H9 (cell line): ENCODE measurements around the gene ITGAE. TPM values are rescaled to one million over a fixed set of nuclear protein-coding genes. Genes with fewer than 3 reads are reported as not detected.
"Not testable (repeated sequence)": the region's sequence is repeated elsewhere in the genome, so short reads cannot be mapped to it uniquely, and the experiment has no call there.

Experiments used
- DNase-seq: peaks from one replicate; pipeline ENCODE4 v3.0.0-alpha.2; 2017
- H2AFZ ChIP-seq: one replicate; pipeline ENCODE4 v1.6.1; 2013; ENCODE audit warnings: mild to moderate bottlenecking, low read length, control low read depth, moderate library complexity
- H2AK5ac ChIP-seq: 2 replicates; pipeline ENCODE4 v1.6.1; 2013; ENCODE audit warnings: low read length, control low read depth, mixed read lengths; ENCODE audit not compliant: insufficient read length
- H2BK120ac ChIP-seq: one replicate; pipeline ENCODE4 v1.6.1; 2013; ENCODE audit warnings: low read depth, mild to moderate bottlenecking, low read length, control low read depth, inconsistent platforms; ENCODE audit not compliant: poor library complexity, severe bottlenecking
- H2BK12ac ChIP-seq: 2 replicates; pipeline ENCODE4 v1.6.1; 2013; ENCODE audit warnings: low read length, control low read depth, mixed read lengths, low read depth; ENCODE audit not compliant: insufficient read length
- H2BK15ac ChIP-seq: 2 replicates; pipeline ENCODE4 v1.6.1; 2013; ENCODE audit warnings: low read depth, low read length, control low read depth
- H2BK20ac ChIP-seq: one replicate; pipeline ENCODE4 v1.6.1; 2013; ENCODE audit warnings: low read depth, mild to moderate bottlenecking, low read length, control low read depth, inconsistent platforms; ENCODE audit not compliant: poor library complexity, severe bottlenecking
- H2BK5ac ChIP-seq: 2 replicates; pipeline ENCODE4 v1.6.1; 2013; ENCODE audit warnings: low read length, control low read depth, mixed read lengths; ENCODE audit not compliant: insufficient read length
- H3K14ac ChIP-seq: 2 replicates; pipeline ENCODE4 v1.6.1; 2013; ENCODE audit warnings: low read length, control low read depth; ENCODE audit not compliant: insufficient read depth
- H3K18ac ChIP-seq: 2 replicates; pipeline ENCODE4 v1.6.1; 2013; ENCODE audit warnings: low read depth, mild to moderate bottlenecking, mixed read lengths, low read length, control low read depth; ENCODE audit not compliant: insufficient read length
- H3K23ac ChIP-seq: 2 replicates; pipeline ENCODE4 v1.6.1; 2013; ENCODE audit warnings: low read length, control low read depth, mixed read lengths, low read depth; ENCODE audit not compliant: insufficient read length
- H3K23me2 ChIP-seq: 2 replicates; pipeline ENCODE4 v1.6.1; 2013; ENCODE audit warnings: low read depth, mild to moderate bottlenecking, mixed read lengths, low read length, control low read depth; ENCODE audit not compliant: insufficient read length, poor library complexity, severe bottlenecking
- H3K27ac ChIP-seq: 2 replicates; pipeline ENCODE4 v1.5.1; 2013; ENCODE audit warnings: low read length, control low read depth, mixed read lengths, low read depth; ENCODE audit not compliant: insufficient read length
- H3K27me3 ChIP-seq: 2 replicates; pipeline ENCODE4 v1.6.1; 2013; ENCODE audit warnings: low read length, control low read depth, inconsistent platforms; ENCODE audit not compliant: insufficient read depth
- H3K4ac ChIP-seq: 2 replicates; pipeline ENCODE4 v1.6.1; 2013; ENCODE audit warnings: low read depth, mild to moderate bottlenecking, control low read depth, inconsistent platforms, low read length, moderate library complexity
- H3K4me1 ChIP-seq: 2 replicates; pipeline ENCODE4 v1.6.1; 2013; ENCODE audit warnings: low read length, control low read depth, inconsistent platforms; ENCODE audit not compliant: insufficient read depth
- H3K4me2 ChIP-seq: 2 replicates; pipeline ENCODE4 v1.6.1; 2013; ENCODE audit warnings: low read length, control low read depth, mixed read lengths; ENCODE audit not compliant: insufficient read length, insufficient read depth
- H3K56ac ChIP-seq: 2 replicates; pipeline ENCODE4 v1.6.1; 2013; ENCODE audit warnings: low read depth, mild to moderate bottlenecking, mixed read lengths, low read length, control low read depth; ENCODE audit not compliant: insufficient read length
- H3K79me1 ChIP-seq: 2 replicates; pipeline ENCODE4 v1.6.1; 2013; ENCODE audit warnings: low read depth, mild to moderate bottlenecking, moderate library complexity, low read length, control low read depth, inconsistent platforms; ENCODE audit not compliant: insufficient read depth, poor library complexity, severe bottlenecking
- H3K79me2 ChIP-seq: 2 replicates; pipeline ENCODE4 v1.6.1; 2013; ENCODE audit warnings: low read length, control low read depth, inconsistent platforms; ENCODE audit not compliant: insufficient read depth
- H3K9ac ChIP-seq: 2 replicates; pipeline ENCODE4 v1.6.1; 2013; ENCODE audit warnings: low read length, control low read depth, mixed read lengths; ENCODE audit not compliant: insufficient read length; ENCODE audit errors: extremely low read depth
- H3K9me3 ChIP-seq: one replicate; pipeline ENCODE4 v1.6.1; 2013; ENCODE audit warnings: low read depth, low read length, inconsistent platforms; ENCODE audit not compliant: control insufficient read depth
- H3T11ph ChIP-seq: one replicate; pipeline ENCODE4 v1.6.1; 2013; ENCODE audit warnings: mild to moderate bottlenecking, low read length, control low read depth, inconsistent platforms
- H4K20me1 ChIP-seq: one replicate; pipeline ENCODE4 v1.6.1; 2013; ENCODE audit not compliant: control insufficient read depth, insufficient read length, insufficient read depth
- H4K5ac ChIP-seq: 2 replicates; pipeline ENCODE4 v1.6.1; 2013; ENCODE audit warnings: low read depth, mild to moderate bottlenecking, mixed read lengths, low read length, control low read depth; ENCODE audit not compliant: insufficient read length
- H4K8ac ChIP-seq: replicated peaks from 2 replicates; pipeline ENCODE4 v1.6.1; 2013; ENCODE audit warnings: low read length, control low read depth, mixed read lengths, low read depth; ENCODE audit not compliant: insufficient read length
- H4K91ac ChIP-seq: 2 replicates; pipeline ENCODE4 v1.6.1; 2013; ENCODE audit warnings: low read depth, mild to moderate bottlenecking, moderate library complexity, mixed read lengths, low read length, control low read depth; ENCODE audit not compliant: insufficient read length
- H3K27ac Mint-ChIP-seq, 3 experiments: 2 replicates in 2 of 3; 3 replicates in 1 of 3; pipeline ENCODE4 v1.8.0; 2020 to 2021; ENCODE audit warnings: mixed read lengths in 3 of 3, mild to moderate bottlenecking in 1 of 3, moderate library complexity in 1 of 3
- H3K27me3 Mint-ChIP-seq: 2 replicates; pipeline ENCODE4 v1.8.0; 2021; ENCODE audit warnings: low read depth, mild to moderate bottlenecking, moderate library complexity, mixed read lengths
- H3K36me3 Mint-ChIP-seq, 3 experiments: 2 replicates in 2 of 3; 3 replicates in 1 of 3; pipeline ENCODE4 v1.8.0; 2020 to 2021; ENCODE audit warnings: low read depth in 3 of 3, mixed read lengths in 3 of 3; ENCODE audit not compliant: insufficient read depth in 1 of 3
- H3K4me1 Mint-ChIP-seq, 2 experiments: 2 replicates each; pipeline ENCODE4 v1.8.0; 2020; ENCODE audit warnings: mixed read lengths in 2 of 2
- H3K4me3 Mint-ChIP-seq, 2 experiments: 2 replicates in 1 of 2; 3 replicates in 1 of 2; pipeline ENCODE4 v1.8.0; 2020 to 2021; ENCODE audit warnings: mild to moderate bottlenecking in 2 of 2, mixed read lengths in 2 of 2, moderate library complexity in 1 of 2
- H3K9me3 Mint-ChIP-seq, 2 experiments: 2 replicates in 1 of 2; 3 replicates in 1 of 2; pipeline ENCODE4 v1.8.0; 2020; ENCODE audit warnings: mild to moderate bottlenecking in 2 of 2, mixed read lengths in 2 of 2, moderate library complexity in 1 of 2
- CTCF ChIP-seq: fragments of 200-600 bp; sonication (generic); conservative IDR thresholded peaks from 3 replicates; pipeline ENCODE4 v1.8.0; 2021; ENCODE audit warnings: antibody characterized with exemption, mild to moderate bottlenecking
- WGBS: extraction: QIAGEN DNeasy Blood & Tissue Kit; methylation state at CpG from one replicate; pipeline ENCODE4 v1.1.7; 2013; ENCODE audit warnings: missing lambda C conversion rate, low lambda C conversion rate, mixed read lengths; ENCODE audit not compliant: insufficient read length; ENCODE audit errors: extremely low coverage; 5-methylcytosine and 5-hydroxymethylcytosine counted together
- total RNA-seq: library from RNA; stranded (reverse); gene quantifications from 2 replicates; pipeline ENCODE4 v1.2.1, GENCODE V29; 2021

Gene ITGAE
- total RNA-seq, 1 experiment from 2014 or later = 23.5 TPM

DNA sequence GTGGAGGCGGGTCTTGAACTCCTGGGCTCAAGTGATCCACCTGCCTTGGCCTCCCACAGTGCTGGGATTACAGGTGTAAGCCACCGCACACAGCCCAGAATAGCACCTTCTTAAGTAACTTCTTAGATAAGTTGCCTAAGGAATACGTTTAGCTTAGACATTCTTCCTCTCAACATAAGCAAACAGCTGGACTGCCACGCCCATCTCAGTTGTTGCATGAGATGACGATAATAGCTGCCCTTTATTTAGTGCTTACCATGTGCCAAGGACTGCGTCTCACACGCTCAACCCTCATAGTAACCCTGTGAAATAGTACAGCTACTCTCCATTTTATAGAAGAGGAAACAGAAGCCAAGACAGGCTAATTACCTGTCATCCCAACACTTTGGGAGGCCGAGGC lies 65.5 kb downstream of the ITGAE start:
- Histone ChIP-seq H2AFZ (no peak overlapping the region), H3K27ac (no peak overlapping the region), H2BK120ac (no peak overlapping the region), H3K23ac (no peak overlapping the region), H3K79me2 (no peaks in the 10 kb centered on the region), H4K91ac (no peak overlapping the region), H2BK15ac (no peak overlapping the region), H3K4me1 (no peaks in the 10 kb centered on the region; the same call in 1 of the 2 replicates), H3K14ac (no peak overlapping the region), H4K8ac (no peak overlapping the region), H2AK5ac (no peak overlapping the region), H4K20me1 (no peaks in the 10 kb centered on the region), H3K23me2 (no peaks in the 10 kb centered on the region), H3K18ac (no peak overlapping the region), H3K79me1 (no peaks in the 10 kb centered on the region), H3K4ac (no peak overlapping the region), H4K5ac (no peak overlapping the region), H2BK20ac (no peak overlapping the region), H3K9me3 (no peaks in the 10 kb centered on the region), H3K27me3 (no peaks in the 10 kb centered on the region), H3K9ac (no peak overlapping the region), H3K4me2 (no peak overlapping the region), H3T11ph (no peak overlapping the region), H2BK5ac (no peak overlapping the region), H3K56ac (no peak overlapping the region), H2BK12ac (no peak overlapping the region)
- no CpG with 5 or more reads among the region's 8 CpGs for WGBS
- Mint-ChIP-seq H3K4me1 (peaks cover 28 to 36% of the 10 kb centered on the region in 2 experiments), H3K27ac (no peak overlapping the region), H3K9me3 (no peaks in the 10 kb centered on the region), H3K4me3 (no peak overlapping the region), H3K27me3 (peaks cover 2% of the 10 kb centered on the region; the same call in 1 of the 2 replicates), H3K36me3 (no peaks in the 10 kb centered on the region)
- TF ChIP-seq CTCF = no peak
- no peak for DNase-seq

- not testable (repeated sequence) for H3K27me3 Mint-ChIP-seq, H2BK15ac ChIP-seq, H3K23ac ChIP-seq, H3K79me2 ChIP-seq, H3K14ac ChIP-seq, H3K4ac ChIP-seq, H3K23me2 ChIP-seq, DNase-seq, H3K9ac ChIP-seq, H2AFZ ChIP-seq, H4K20me1 ChIP-seq, H3K27me3 ChIP-seq, H3K36me3 Mint-ChIP-seq, H3K4me3 Mint-ChIP-seq, H2AK5ac ChIP-seq, H3K9me3 ChIP-seq, H3K79me1 ChIP-seq, H2BK120ac ChIP-seq, H2BK12ac ChIP-seq, H3K56ac ChIP-seq, H3K18ac ChIP-seq, H3K4me1 ChIP-seq, H4K5ac ChIP-seq, H2BK5ac ChIP-seq, H4K91ac ChIP-seq, H3K4me2 ChIP-seq, H4K8ac ChIP-seq, H3K27ac ChIP-seq, H2BK20ac ChIP-seq, H3K27ac Mint-ChIP-seq, H3K9me3 Mint-ChIP-seq, H3T11ph ChIP-seq
- H3K4me1 Mint-ChIP-seq = peaks cover 28 to 35% of the 10 kb centered on the region in 2 experiments
- no CpG with 5 or more reads among the region's 10 CpGs for WGBS
Observed at GRCh38 chr17:3734911-3735276, 66.1 kb downstream of the ITGAE start.
